Bladder microvascular endothelial cell (primary cell): ENCODE results near the gene DCXR. TPM values are rescaled to one million over a fixed set of nuclear protein-coding genes. Genes with fewer than 3 reads are reported as not detected.

ENCODE experiments used
- total RNA-seq: library from RNA; depleted of rRNA; stranded (reverse); fragments of >200 nt; gene quantifications from 2 replicates; pipeline ENCODE4 v1.2.3, GENCODE V29; 2014

DCXR gene
- total RNA-seq = 28.7 and 48.2 TPM in 2 replicates

DNA sequence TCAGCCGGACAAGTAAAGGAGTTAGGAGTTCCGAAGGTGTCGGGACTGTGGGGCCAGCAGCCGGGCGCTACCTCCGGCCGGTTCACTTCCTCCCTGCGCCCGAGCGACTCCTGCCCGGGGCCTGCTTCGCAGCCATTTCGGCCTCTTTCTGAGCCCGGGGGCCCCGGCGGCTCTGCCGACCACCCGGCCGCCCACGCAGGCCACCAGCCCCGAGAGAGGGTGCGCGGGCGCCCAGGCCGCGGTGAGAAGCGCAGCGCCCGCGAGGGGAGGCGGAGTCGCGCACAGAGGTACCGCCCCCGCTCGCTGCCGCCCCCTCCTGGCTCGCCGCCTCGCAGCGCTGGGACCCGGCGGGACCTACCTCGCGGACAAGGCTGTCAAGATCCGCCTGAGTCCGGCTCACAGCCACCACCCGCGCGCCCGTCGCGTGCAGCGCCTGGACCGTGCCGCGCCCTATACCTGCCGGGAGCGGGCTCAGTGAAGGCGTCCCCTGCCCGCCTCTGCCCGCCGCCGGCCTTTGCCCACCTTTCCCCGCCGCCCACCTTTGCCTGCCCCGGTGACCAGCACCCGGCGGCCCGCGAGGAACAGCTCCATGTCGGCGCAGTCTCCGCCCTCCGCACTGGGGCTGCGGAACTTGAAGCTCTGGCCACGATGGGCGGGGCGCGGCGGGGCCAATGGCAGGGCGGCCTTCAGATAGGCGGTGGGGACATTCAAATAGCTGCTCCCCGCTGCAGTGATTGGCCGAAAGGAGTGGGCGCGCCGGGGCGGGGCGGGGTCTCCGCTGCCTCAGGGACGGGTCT is at the start of gene DCXR:
TSS of gene DCXR (minus strand) at position 606 of the 797 bp plus-strand sequence. CDS start at position 591, 15 bp downstream.

DNA sequence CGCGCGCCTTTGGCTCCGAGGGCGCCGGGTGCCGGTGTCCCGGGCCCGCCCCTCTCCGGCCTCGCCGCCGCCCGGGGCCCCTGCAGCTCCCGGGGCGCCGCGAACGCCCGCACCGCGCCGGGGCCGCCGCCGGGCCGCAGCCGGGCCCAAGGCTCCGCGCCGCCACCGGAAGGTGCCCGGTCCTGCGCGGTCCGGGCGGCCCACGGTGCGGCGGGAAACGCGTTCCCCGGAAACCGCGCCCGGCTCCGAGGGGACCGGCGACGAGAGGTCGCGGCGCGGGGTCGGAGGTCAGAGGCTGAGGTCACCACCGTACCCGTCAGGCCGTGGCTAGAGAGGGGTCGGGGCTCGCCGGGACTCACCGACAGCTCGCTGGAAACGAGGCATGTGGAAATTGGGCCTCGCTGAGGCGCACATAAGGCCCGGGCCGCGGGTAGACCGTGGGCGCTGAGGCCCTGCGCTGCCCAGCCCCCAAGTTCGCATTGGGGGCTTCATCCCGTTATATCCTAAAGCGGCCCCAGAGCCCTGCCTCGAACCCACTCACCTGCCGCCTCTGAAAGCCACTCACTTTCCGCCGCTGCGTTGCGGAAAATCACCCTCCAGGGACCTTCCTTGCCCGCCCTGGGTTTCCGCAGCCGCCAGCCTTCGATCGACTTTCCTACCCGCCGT is 28.3 kb upstream of the DCXR start, which contains the start of gene DUS1L:
TSS of gene DUS1L (minus strand) at position 167 of the 666 bp plus-strand sequence. CDS start 745 bp downstream, outside the sequence.

DNA sequence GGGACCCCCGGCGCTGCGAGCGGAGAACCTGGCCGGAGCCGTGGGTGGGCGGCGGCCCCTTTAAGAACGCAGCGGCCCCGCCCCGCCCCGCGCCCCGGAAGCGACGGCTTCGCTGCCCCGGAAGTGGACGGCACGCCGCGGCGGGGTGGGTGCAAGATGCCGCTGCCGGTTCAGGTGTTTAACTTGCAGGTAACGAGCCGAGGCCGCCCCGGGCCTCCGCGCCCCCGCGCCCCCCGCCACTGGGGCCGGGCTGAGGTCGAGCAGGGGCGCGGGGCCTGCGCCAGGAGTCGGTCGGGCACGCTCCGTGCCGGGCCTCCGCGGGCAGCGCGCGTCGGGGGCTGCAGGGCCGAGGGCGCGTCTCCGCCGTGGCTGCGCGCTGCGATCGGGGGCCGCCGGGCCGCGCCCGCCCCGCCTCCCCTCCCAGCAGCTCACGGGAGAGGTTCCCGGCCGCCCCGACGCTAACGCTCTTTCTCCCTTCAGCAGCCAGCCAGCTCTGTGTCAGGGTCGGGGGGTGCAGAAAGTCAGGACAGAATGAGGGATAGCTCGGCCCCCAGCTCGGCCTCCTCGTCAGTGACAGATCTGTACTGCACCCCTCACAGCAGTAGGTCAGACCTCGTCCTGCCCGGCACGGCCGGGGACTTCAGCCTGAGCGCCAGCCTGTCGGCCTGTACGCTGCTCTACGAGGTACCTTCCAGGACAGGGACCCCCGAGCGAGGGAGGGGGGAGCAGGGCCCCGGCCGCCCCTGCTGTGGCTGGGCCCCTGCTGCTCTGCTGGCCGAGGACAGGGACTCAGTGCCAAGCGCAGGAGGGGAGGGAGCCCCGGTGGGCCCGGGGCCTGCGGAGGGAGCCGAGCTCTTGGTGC is 14.5 kb upstream of the DCXR start, which contains the start of the genes GPS1 and RFNG:
TSS of gene GPS1 (plus strand) at position 123 of the 862 bp plus-strand sequence. CDS start at position 157, 34 bp downstream.
TSS of gene RFNG (minus strand) at position 36 of the 862 bp plus-strand sequence. CDS start 45 bp downstream, outside the sequence.

DNA sequence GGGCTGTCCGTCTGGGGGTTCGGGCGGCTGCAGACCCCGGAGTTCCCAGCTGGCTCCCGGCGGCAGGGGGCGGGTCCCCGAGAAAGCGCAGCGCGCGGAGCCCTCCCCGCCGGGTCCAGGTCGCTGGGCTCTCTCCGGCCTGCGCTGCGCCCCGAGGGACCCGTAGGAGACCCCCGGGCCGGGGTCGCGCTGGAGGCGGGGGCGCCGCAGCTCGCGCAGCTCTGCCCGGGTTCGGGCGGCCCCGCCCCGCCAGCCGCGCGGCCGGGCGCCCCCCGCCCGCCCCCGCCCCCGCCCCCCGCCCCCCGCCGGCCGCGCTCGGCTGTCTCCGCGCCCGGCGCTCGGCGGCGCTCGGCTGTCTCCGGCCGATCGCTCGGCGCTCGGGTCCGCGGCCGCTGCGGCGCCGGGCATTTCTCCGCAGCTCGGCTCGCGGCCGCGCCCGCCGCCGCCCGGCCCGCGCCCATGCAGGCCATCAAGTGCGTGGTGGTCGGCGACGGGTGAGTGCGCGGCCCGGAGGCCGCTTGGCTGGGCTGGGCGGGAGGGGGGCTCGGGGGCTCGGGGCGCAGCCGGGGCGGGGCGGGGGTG is 6.1 kb downstream of the DCXR start, which contains the start of gene RAC3:
TSS of gene RAC3 (plus strand) at position 376 of the 582 bp plus-strand sequence. CDS start at position 460, 84 bp downstream.

DNA sequence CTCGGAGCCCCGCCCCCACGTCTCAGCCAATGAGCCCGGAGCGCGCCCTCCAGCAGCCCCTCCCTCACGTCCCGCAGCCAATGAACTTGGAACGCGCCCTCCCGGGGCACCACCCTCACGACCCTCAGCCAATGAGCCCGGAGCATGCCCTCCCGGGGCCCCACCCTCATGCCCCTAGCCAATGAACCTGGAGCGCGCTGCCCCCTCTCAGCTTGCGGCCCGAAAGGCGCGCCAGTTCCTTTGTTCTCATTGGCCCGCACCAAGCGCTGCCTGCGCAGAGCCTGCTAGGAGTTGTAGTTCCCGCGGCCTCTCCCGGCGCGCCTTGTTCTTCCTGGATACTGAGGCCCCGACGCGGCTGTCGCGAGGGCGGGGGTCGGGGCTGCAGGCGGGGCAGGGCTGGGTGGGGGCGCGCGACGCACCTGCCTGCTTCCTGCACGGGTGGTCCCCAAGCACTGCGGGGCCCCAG is 14.5 kb downstream of the DCXR start, which contains the start of gene LRRC45:
TSS of gene LRRC45 (plus strand) at position 325 of the 466 bp plus-strand sequence. CDS start 339 bp downstream, outside the sequence.

DNA sequence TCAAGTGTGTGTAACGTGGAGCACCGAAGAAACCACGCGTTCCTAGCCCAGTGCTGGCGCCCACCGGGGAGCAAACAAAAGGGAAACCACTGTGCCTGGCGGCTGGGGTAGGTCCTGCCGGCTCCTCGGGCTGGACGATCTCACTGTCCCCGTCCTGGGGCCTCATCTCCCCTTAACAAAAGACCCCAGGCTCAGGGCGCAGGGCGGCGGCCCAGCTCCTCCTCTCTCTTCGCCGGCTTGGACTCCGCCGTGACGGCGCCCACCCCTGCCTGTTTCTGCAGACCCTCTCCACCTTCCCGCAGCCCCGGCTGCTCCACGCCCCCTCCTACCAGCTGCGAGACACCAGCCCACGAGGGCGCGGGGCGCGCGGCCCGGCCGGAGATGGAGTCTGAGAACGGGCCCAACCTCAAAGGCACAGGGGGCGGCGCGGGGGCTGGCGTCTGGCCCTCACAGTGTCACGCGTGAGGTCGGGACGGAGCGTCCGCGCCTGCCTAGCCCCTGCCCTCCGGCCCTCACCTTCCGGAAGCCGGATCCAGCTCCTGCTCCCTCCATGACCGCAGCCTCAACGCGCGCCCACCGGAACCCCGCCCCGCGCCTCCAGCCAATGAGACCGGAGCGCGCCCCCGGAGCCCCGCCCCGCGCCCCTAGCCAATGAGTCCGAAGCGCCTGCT is 15.1 kb downstream of the DCXR start, which contains the start of gene CENPX:
TSS of gene CENPX (minus strand) at position 569 of the 671 bp plus-strand sequence. CDS start at position 552, 17 bp downstream.

Other genes with a start within 250 kb of the DCXR start
- not detected in 2 replicates for gene GCGR, start 233.5 kb downstream of the DCXR start, total RNA-seq
- gene MCRIP1, start 204.4 kb downstream of the DCXR start, total RNA-seq = 120 and 122 TPM in 2 replicates
- not detected in 2 replicates for gene PPP1R27, start 202.6 kb downstream of the DCXR start, total RNA-seq
- gene P4HB, start 177.2 kb downstream of the DCXR start, total RNA-seq = 635 and 762 TPM in 2 replicates
- 105 and 173 TPM in 2 replicates for gene ARHGDIA, start 166.4 kb downstream of the DCXR start, total RNA-seq
- gene ALYREF, start 146.1 kb downstream of the DCXR start, total RNA-seq = 167 and 225 TPM in 2 replicates
- gene ANAPC11, start 146.0 kb downstream of the DCXR start, total RNA-seq = 128 and 151 TPM in 2 replicates
- gene NPB, start 135.5 kb downstream of the DCXR start, total RNA-seq = 0.19 TPM in 1 of 2 replicates, not detected in the other
- 39.6 and 48.7 TPM in 2 replicates for gene PCYT2, start 126.3 kb downstream of the DCXR start, total RNA-seq
- gene SIRT7, start 119.5 kb downstream of the DCXR start, total RNA-seq = 21.1 and 22.8 TPM in 2 replicates
- gene MAFG, start 110.0 kb downstream of the DCXR start, total RNA-seq = 12.0 and 22.8 TPM in 2 replicates
- 35.5 and 101 TPM in 2 replicates for gene PYCR1, start 100.4 kb downstream of the DCXR start, total RNA-seq
- not detected in 2 replicates for gene MYADML2, start 90.5 kb downstream of the DCXR start, total RNA-seq
- gene NOTUM, start 76.5 kb downstream of the DCXR start, total RNA-seq = 0.19 TPM in 1 of 2 replicates, not detected in the other
- 16.5 and 25.6 TPM in 2 replicates for gene ASPSCR1, start 60.1 kb downstream of the DCXR start, total RNA-seq
- 26.7 and 47.4 TPM in 2 replicates for gene CENPX, start 14.8 kb downstream of the DCXR start, total RNA-seq
- 13.9 and 22.8 TPM in 2 replicates for gene LRRC45, start 14.4 kb downstream of the DCXR start, total RNA-seq
- 13.1 and 14.3 TPM in 2 replicates for gene RAC3, start 6.0 kb downstream of the DCXR start, total RNA-seq
- gene RFNG, start 14.1 kb upstream of the DCXR start, total RNA-seq = 17.0 and 29.6 TPM in 2 replicates
- 72.7 and 85.7 TPM in 2 replicates for gene GPS1, start 14.2 kb upstream of the DCXR start, total RNA-seq
- 54.6 and 59.5 TPM in 2 replicates for gene DUS1L, start 28.1 kb upstream of the DCXR start, total RNA-seq
- 73.0 and 95.0 TPM in 2 replicates for gene FASN, start 60.5 kb upstream of the DCXR start, total RNA-seq
- gene CCDC57, start 175.1 kb upstream of the DCXR start, total RNA-seq = 4.9 and 11.0 TPM in 2 replicates
- gene SLC16A3, start 191.3 kb upstream of the DCXR start, total RNA-seq = 146 and 192 TPM in 2 replicates
- gene CSNK1D, start 236.0 kb upstream of the DCXR start, total RNA-seq = 40.8 and 76.5 TPM in 2 replicates